ENCODE measurements around the gene NDUFS2.
A peak's percentile ranks its signal among the peaks of the same experiment; 100 is the strongest.

Gene NDUFS2

DNA sequence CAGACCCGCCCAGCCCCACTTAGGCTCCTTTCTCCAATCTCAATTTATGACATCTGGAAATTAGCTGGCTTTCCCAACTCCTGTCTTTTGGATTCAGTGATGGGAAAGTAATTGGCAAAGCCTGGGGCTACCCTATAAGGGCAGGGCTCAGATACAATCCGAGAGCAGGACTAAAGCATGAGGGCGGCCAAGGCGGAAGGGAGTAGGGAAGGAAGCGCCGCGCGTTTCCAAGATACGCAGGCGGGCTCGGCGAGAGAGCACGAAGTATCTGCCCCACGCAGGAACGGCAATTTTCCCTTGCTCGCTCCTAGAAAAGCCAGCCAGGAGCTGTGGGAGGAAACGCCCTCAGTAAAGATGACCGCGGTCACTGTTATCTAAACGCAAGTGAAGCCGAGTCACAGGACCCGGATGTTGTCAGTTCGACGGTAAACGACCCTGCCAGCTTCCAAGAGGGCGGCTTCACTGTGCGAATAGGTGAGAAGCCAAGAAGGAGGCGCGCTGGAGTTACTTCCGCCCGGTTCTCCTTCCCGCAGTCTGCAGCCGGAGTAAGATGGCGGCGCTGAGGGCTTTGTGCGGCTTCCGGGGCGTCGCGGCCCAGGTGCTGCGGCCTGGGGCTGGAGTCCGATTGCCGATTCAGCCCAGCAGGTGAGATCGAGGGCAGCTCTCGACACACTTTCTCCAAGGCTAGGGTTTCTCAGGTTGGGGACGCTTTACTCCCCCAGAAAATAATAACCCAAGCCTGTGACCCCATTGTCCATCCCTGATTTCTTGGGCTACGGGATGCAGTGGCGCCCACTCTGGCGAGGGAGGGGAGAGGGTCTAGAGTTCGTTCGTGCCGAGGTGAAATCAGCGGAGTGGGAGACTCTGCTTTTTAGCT lies at the start of gene NDUFS2:
TSS of gene NDUFS2 (plus strand) at position 532 of the 877 bp plus-strand sequence. CDS start at position 551, 19 bp downstream.
- Histone ChIP-seq H3K4me1 (ENCODE audit: control insufficient read depth, insufficient read depth, low read length, unreplicated experiment) (peaks cover 69% of the 10 kb centered on the region), H2AFZ (ENCODE audit: low read length, unreplicated experiment) (peak within 1 kb of the TSS; percentile 64), H3K4me3 (ENCODE audit: low read depth, low read length) (peak within 1 kb of the TSS; percentile 95), H3K79me2 (ENCODE audit: control insufficient read depth, insufficient read depth, low read length, unreplicated experiment) (peaks cover 45% of the 10 kb centered on the region), H3K36me3 (ENCODE audit: insufficient read depth, low read length) (peaks cover 11% of the 10 kb centered on the region; the same call in 1 of the 2 replicates), H3K27ac (ENCODE audit: low read depth, low read length) (peak within 1 kb of the TSS; percentile 99), H3K27me3 (ENCODE audit: insufficient read depth, low read length) (no peaks in the 10 kb centered on the region)

DNA sequence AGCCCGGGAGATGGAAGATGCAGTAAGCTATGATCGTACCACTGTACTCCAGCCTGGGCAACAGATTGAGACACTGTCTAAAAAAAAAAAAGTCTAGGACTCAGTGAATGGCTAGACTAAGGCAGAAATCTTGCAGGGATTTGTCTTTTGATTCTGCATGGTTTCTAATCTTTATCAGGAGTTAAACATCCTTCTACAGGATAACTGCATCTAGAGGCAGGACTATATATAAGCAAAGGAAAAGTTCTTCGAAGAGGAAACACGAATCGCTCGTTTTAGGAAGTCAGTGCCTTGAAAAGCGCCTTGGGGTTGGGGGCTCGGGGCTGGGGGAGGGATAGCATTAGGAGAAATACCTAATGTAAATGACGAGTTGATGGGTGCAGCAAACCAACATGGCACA lies 49.0 kb upstream of the NDUFS2 start:
- Histone ChIP-seq H3K27me3 (ENCODE audit: insufficient read depth, low read length) (no peaks in the 10 kb centered on the region), H3K27ac (ENCODE audit: low read depth, low read length) (peak overlapping the region; percentile 85; the same call in 1 of the 2 replicates), H3K79me2 (ENCODE audit: control insufficient read depth, insufficient read depth, low read length, unreplicated experiment) (peaks cover 6% of the 10 kb centered on the region), H2AFZ (ENCODE audit: low read length, unreplicated experiment) (peak overlapping the region; percentile 40), H3K4me3 (ENCODE audit: low read depth, low read length) (peak overlapping the region; percentile 77), H3K36me3 (ENCODE audit: insufficient read depth, low read length) (no peaks in the 10 kb centered on the region), H3K4me1 (ENCODE audit: control insufficient read depth, insufficient read depth, low read length, unreplicated experiment) (peaks cover 8% of the 10 kb centered on the region)

DNA sequence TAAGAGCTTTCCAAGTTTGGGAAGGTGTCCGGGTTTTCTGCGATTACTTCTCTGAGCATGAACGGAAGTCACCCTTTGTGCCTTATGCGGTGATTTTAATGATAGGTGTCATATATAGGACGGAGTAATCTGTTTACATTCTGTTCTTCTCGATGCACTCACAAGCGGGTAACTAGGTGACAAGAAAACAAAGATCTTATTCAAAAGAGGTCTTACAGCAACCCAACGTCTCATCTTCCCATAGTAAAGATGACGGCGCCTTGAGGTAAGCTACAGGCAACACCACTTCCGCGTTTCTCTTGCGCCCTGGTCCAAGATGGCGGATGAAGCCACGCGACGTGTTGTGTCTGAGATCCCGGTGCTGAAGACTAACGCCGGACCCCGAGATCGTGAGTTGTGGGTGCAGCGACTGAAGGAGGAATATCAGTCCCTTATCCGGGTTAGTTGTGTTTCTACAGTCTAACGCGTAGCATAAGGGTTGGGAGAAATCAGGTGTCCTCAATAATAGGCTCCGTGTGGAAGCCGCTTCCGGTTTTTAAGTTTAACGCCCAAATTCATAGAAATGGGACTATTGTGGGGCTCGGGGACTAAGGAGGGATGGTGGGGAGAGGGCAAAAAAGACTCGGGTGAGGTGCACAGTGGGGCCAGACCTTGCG lies 48.4 kb upstream of the NDUFS2 start, which contains the start of gene UFC1:
TSS of gene UFC1 (plus strand) at position 297 of the 656 bp plus-strand sequence. CDS start at position 317, 20 bp downstream.
- peak within 1 kb of the TSS; percentile 40 for H2AFZ ChIP-seq (ENCODE audit: low read length, unreplicated experiment)
- H3K27me3 ChIP-seq (ENCODE audit: insufficient read depth, low read length) = no peaks in the 10 kb centered on the region
- H3K36me3 ChIP-seq (ENCODE audit: insufficient read depth, low read length) = no peaks in the 10 kb centered on the region
- H3K27ac ChIP-seq (ENCODE audit: low read depth, low read length) = peak within 1 kb of the TSS; percentile 85
- H3K4me3 ChIP-seq (ENCODE audit: low read depth, low read length) = peak within 1 kb of the TSS; percentile 77
- H3K79me2 ChIP-seq (ENCODE audit: control insufficient read depth, insufficient read depth, low read length, unreplicated experiment) = peaks cover 6% of the 10 kb centered on the region
- H3K4me1 ChIP-seq (ENCODE audit: control insufficient read depth, insufficient read depth, low read length, unreplicated experiment) = peaks cover 13% of the 10 kb centered on the region

DNA sequence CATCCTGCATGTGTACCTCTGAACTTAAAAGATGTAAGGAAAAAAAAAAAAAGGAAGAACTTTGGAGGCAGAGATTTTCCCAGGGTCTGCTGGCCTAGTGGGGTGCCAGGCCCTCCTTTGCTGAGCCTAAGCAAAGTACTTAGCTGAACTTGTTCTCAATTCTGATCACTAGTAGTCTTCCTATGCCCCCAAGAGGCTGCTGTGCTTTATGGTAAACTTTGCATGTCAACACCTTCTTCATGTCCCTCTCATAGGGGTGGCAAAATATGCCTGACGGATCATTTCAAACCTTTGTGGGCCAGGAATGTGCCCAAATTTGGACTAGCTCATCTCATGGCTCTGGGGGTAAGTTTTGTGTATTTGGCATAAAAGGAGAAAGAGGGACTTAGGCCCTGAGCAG lies 44.3 kb upstream of the NDUFS2 start:
- Histone ChIP-seq H3K27me3 (ENCODE audit: insufficient read depth, low read length) (no peaks in the 10 kb centered on the region), H3K27ac (ENCODE audit: low read depth, low read length) (no peak overlapping the region), H3K36me3 (ENCODE audit: insufficient read depth, low read length) (peaks cover 6% of the 10 kb centered on the region; the same call in 1 of the 2 replicates), H3K4me1 (ENCODE audit: control insufficient read depth, insufficient read depth, low read length, unreplicated experiment) (peaks cover 23% of the 10 kb centered on the region), H3K79me2 (ENCODE audit: control insufficient read depth, insufficient read depth, low read length, unreplicated experiment) (peaks cover 21% of the 10 kb centered on the region), H2AFZ (ENCODE audit: low read length, unreplicated experiment) (no peak overlapping the region), H3K4me3 (ENCODE audit: low read depth, low read length) (no peak overlapping the region)

DNA sequence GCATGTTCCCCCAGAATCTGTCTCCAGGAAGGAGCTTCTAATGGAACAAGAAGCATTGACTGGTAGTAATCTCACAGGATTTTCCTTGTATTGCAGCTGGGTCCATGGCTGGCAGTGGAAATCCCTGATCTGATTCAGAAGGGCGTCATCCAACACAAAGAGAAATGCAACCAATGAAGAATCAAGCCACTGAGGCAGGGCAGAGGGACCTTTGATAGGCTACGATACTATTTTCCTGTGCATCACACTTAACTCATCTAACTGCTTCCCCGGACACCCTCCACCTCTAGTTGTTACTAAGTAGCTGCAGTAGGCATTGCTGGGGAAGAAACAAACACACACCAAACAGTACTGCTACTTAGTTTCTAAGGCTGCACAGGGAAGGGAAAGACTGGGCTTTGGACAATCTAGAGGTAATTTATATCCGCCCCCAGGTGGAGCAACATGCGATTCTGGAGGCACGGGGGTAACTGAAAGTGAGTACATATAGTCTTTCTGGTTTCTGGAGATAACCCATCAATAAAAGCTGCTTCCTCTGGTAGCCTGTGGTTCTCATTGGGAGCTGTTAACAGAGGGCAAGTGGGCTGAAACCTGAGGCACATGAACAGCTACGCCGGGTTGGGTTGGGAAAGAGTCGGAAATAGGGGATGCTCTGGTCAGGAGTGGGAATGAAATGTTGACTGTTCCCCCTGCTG lies 43.7 kb upstream of the NDUFS2 start:
- Histone ChIP-seq H3K79me2 (ENCODE audit: control insufficient read depth, insufficient read depth, low read length, unreplicated experiment) (peaks cover 21% of the 10 kb centered on the region), H3K4me3 (ENCODE audit: low read depth, low read length) (peak overlapping the region; percentile 87), H3K27ac (ENCODE audit: low read depth, low read length) (peak overlapping the region; percentile 37; the same call in 1 of the 2 replicates), H3K4me1 (ENCODE audit: control insufficient read depth, insufficient read depth, low read length, unreplicated experiment) (peaks cover 20% of the 10 kb centered on the region), H3K36me3 (ENCODE audit: insufficient read depth, low read length) (peaks cover 6% of the 10 kb centered on the region; the same call in 1 of the 2 replicates), H2AFZ (ENCODE audit: low read length, unreplicated experiment) (peak overlapping the region; percentile 92), H3K27me3 (ENCODE audit: insufficient read depth, low read length) (no peaks in the 10 kb centered on the region)

DNA sequence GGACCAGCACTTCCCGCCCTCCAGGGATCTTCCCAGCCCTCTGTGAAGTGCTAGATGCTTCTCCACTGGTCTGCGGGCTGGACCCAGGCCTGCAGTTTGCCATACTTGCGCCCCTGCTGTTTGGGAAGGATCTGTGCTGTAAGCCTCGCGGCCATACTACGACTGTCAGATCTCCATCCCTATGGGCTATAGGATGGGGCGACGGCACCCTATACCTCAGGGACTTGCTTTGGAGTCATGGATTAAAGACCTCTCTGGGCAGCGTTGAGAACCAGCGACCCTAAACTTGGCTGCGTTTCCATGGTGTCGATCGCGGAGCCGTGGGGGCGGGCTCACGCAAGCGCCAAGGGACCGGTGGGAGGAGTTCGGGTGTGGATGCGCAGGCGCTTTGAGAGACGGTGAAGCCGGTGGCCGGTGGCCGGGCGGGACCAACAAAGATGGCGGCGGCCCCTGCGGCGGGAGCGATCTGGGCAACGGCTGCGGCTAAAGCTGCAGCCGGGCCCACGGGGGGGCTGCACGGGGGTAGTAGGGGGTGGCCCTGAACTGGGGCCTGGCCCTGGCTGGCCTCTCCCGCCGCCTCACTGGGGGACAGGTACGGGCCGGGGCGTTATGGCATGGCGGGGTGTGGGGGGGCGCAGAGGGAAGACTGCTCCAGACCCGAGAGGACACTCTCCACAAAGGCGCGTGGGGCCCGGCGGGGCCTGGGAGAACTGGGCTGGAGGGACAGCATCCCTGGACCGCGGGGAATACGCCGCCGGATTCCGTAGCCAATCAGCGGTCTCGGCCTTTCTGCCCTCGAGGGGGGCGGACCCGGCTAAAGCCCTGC lies 42.9 kb upstream of the NDUFS2 start, which contains the start of gene USP21:
TSS of gene USP21 (plus strand) at position 414 of the 826 bp plus-strand sequence. CDS start 1,141 bp downstream, outside the sequence.
- Histone ChIP-seq H3K27me3 (ENCODE audit: insufficient read depth, low read length) (no peaks in the 10 kb centered on the region), H3K79me2 (ENCODE audit: control insufficient read depth, insufficient read depth, low read length, unreplicated experiment) (peaks cover 21% of the 10 kb centered on the region), H3K4me3 (ENCODE audit: low read depth, low read length) (peak within 1 kb of the TSS; percentile 87), H2AFZ (ENCODE audit: low read length, unreplicated experiment) (peak within 1 kb of the TSS; percentile 92), H3K36me3 (ENCODE audit: insufficient read depth, low read length) (peaks cover 9% of the 10 kb centered on the region; the same call in 1 of the 2 replicates), H3K27ac (ENCODE audit: low read depth, low read length) (peak within 1 kb of the TSS; percentile 43; the same call in 1 of the 2 replicates), H3K4me1 (ENCODE audit: control insufficient read depth, insufficient read depth, low read length, unreplicated experiment) (peaks cover 20% of the 10 kb centered on the region)

DNA sequence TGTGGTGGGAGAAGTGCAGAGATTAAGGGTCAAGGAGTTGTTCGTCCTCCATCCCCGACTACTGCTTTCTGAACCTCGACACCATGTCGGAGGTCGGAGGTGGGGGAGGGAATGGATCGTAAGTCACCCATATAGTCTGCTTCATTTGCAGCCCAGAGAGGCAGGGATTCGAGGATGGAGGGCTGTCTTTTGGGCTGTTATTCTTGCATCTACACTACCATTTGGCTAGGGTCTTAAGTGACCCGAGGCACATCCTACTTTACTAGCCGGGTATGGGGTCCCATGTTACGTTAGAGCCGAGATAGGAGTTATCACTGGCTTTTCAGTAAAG lies 42.3 kb upstream of the NDUFS2 start:
- H3K4me1 ChIP-seq (ENCODE audit: control insufficient read depth, insufficient read depth, low read length, unreplicated experiment) = peaks cover 19% of the 10 kb centered on the region
- peaks cover 9% of the 10 kb centered on the region; the same call in 1 of the 2 replicates for H3K36me3 ChIP-seq (ENCODE audit: insufficient read depth, low read length)
- no peaks in the 10 kb centered on the region for H3K27me3 ChIP-seq (ENCODE audit: insufficient read depth, low read length)
- H2AFZ ChIP-seq (ENCODE audit: low read length, unreplicated experiment) = peak overlapping the region; percentile 76
- H3K27ac ChIP-seq (ENCODE audit: low read depth, low read length) = peak overlapping the region; percentile 43; the same call in 1 of the 2 replicates
- peaks cover 21% of the 10 kb centered on the region for H3K79me2 ChIP-seq (ENCODE audit: control insufficient read depth, insufficient read depth, low read length, unreplicated experiment)
- H3K4me3 ChIP-seq (ENCODE audit: low read depth, low read length) = peak overlapping the region; percentile 87

DNA sequence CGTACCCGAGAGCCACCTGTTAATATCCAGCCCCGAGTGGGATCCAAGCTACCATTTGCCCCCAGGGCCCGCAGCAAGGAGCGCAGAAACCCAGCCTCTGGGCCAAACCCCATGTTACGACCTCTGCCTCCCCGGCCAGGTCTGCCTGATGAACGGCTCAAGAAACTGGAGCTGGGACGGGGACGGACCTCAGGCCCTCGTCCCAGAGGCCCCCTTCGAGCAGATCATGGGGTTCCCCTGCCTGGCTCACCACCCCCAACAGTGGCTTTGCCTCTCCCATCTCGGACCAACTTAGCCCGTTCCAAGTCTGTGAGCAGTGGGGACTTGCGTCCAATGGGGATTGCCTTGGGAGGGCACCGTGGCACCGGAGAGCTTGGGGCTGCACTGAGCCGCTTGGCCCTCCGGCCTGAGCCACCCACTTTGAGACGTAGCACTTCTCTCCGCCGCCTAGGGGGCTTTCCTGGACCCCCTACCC lies 41.5 kb upstream of the NDUFS2 start:
- Histone ChIP-seq H3K4me3 (ENCODE audit: low read depth, low read length) (peak overlapping the region; percentile 87; the same call in 1 of the 2 replicates), H3K36me3 (ENCODE audit: insufficient read depth, low read length) (peaks cover 9% of the 10 kb centered on the region; the same call in 1 of the 2 replicates), H2AFZ (ENCODE audit: low read length, unreplicated experiment) (no peak overlapping the region), H3K79me2 (ENCODE audit: control insufficient read depth, insufficient read depth, low read length, unreplicated experiment) (peaks cover 18% of the 10 kb centered on the region), H3K27me3 (ENCODE audit: insufficient read depth, low read length) (no peaks in the 10 kb centered on the region), H3K4me1 (ENCODE audit: control insufficient read depth, insufficient read depth, low read length, unreplicated experiment) (peaks cover 15% of the 10 kb centered on the region), H3K27ac (ENCODE audit: low read depth, low read length) (no peak overlapping the region)

DNA sequence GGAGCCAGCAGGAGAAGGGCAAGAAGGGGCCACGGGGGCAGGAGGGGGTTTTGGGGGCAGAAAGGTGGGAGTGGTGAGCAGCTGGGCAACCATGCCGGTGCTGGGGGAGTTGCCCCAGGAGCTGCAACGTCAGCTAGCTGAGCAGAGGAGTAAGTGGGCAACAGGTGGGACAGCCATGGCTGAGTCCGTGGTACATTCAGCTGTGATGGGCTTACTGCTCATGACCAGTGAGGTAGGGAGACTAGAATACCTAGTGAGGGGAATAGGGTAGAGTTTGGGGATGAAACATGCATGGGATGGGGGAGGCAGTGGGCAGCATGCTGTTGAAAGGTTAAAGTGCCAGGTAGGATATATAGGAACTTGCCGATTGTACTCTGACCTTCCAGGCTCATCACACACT lies 40.5 kb upstream of the NDUFS2 start:
- Histone ChIP-seq H3K27me3 (ENCODE audit: insufficient read depth, low read length) (no peaks in the 10 kb centered on the region), H3K79me2 (ENCODE audit: control insufficient read depth, insufficient read depth, low read length, unreplicated experiment) (peaks cover 16% of the 10 kb centered on the region), H2AFZ (ENCODE audit: low read length, unreplicated experiment) (no peak overlapping the region), H3K36me3 (ENCODE audit: insufficient read depth, low read length) (peaks cover 9% of the 10 kb centered on the region; the same call in 1 of the 2 replicates), H3K4me3 (ENCODE audit: low read depth, low read length) (no peak overlapping the region; the same call in 1 of the 2 replicates), H3K4me1 (ENCODE audit: control insufficient read depth, insufficient read depth, low read length, unreplicated experiment) (peaks cover 15% of the 10 kb centered on the region), H3K27ac (ENCODE audit: low read depth, low read length) (no peak overlapping the region)
